ENCODE results near the gene ABLIM2. TPM values are rescaled to one million over a fixed set of nuclear protein-coding genes. Genes with fewer than 3 reads are reported as not detected.

ABLIM2 gene
- total and polyA plus RNA-seq, 2 of the 8 experiments (the other 6 are each of a cell fraction or from before 2014, with no cell fraction given) = 2.8 to 3.0 TPM

DNA sequence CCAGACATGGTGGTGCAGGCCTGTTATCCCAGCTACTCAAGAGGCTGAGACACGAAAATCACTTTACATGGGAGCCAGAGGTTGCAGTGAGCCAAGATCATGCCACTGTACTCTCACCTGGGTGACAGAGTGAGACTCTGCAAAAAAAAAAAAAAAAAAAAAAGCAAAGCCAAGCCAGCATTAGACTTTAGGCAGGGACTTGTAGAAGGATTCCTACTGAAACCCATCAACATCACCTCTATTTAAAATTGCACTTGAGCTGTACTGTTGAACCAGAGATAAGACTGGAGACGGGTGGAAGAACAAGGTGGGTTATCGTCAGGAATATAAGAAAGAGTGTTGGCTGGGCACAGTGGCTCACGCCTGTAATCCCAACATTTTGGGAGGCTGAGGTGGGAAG, 203.2 kb downstream of the ABLIM2 start:
- Histone ChIP-seq H3K18ac (ENCODE audit: extremely low read depth, low read length) (no peak overlapping the region), H3K4me3 (ENCODE audit: extremely low read depth in 1 of 4, insufficient read depth in 2 of 4, low read depth in 3 of 4, low read length in 4 of 4) (no peak overlapping the region), H3K79me1 (ENCODE audit: low read depth, low read length) (no peaks in the 10 kb centered on the region), H2AK5ac (ENCODE audit: low read depth, low read length) (no peak overlapping the region), H2AFZ (ENCODE audit: low read length) (no peak overlapping the region), H2BK5ac (ENCODE audit: low read depth, low read length) (no peak overlapping the region), H3K4me2 (ENCODE audit: insufficient read depth in 1 of 2, low read depth in 2 of 2, low read length in 2 of 2) (no peak overlapping the region), H3K9ac (replicated peaks in 1 of 4; ENCODE audit: extremely low read depth in 1 of 4, low read depth in 3 of 4, low read length in 3 of 4) (no peak overlapping the region), H2BK120ac (replicated peaks; ENCODE audit: low read depth, low read length) (no peak overlapping the region), H2BK20ac (ENCODE audit: low read length) (no peak overlapping the region), H4K20me1 (replicated peaks in 1 of 2; ENCODE audit: control insufficient read depth in 1 of 2, insufficient read depth in 2 of 2, low read length in 2 of 2) (no peaks in the 10 kb centered on the region), H3K23me2 (ENCODE audit: low read depth, low read length) (no peaks in the 10 kb centered on the region), H2BK15ac (ENCODE audit: low read length) (no peak overlapping the region), H3K9me3 (ENCODE audit: insufficient read depth in 2 of 2, low read depth in 1 of 2, low read length in 1 of 2) (no peaks in the 10 kb centered on the region), H2BK12ac (ENCODE audit: low read depth, low read length) (no peak overlapping the region), H3K79me2 (ENCODE audit: control insufficient read depth in 1 of 2, insufficient read depth in 2 of 2, low read length in 2 of 2) (no peaks in the 10 kb centered on the region), H4K5ac (ENCODE audit: insufficient read length, low read depth, low read length) (no peak overlapping the region), H3K23ac (ENCODE audit: insufficient read length) (no peak overlapping the region), H3K4ac (replicated peaks; ENCODE audit: insufficient read length, low read depth, low read length) (no peak overlapping the region), H3K36me3 (ENCODE audit: control insufficient read depth in 2 of 4, insufficient read depth in 4 of 4, low read length in 3 of 4) (no peaks in the 10 kb centered on the region), H3K14ac (ENCODE audit: insufficient read length) (no peak overlapping the region), H3K27me3 (replicated peaks in 1 of 4; ENCODE audit: control insufficient read depth in 3 of 4, extremely low read depth in 1 of 4, insufficient read depth in 3 of 4, low read length in 3 of 4) (no peaks in the 10 kb centered on the region), H4K91ac (replicated peaks; ENCODE audit: insufficient read length, low read length) (no peak overlapping the region), H3K4me1 (replicated peaks in 1 of 4; ENCODE audit: control insufficient read depth in 3 of 4, insufficient read depth in 4 of 4, low read length in 3 of 4) (peaks cover 2 to 3% (median 2%) of the 10 kb centered on the region in 4 experiments; a peak in 3 of 7 replicates), H3K56ac (replicated peaks; ENCODE audit: insufficient read length, low read depth, low read length) (no peak overlapping the region), H3K27ac (ENCODE audit: low read depth, low read length) (no peak overlapping the region), H4K8ac (ENCODE audit: extremely low read depth, insufficient read depth, low read length) (no peak overlapping the region)
- WGBS, 2 experiments (ENCODE audit: extremely low coverage in 1 of 2, insufficient coverage in 1 of 2, insufficient read length in 1 of 2, insufficient replicate concordance in 2 of 2, low coverage in 1 of 2, low lambda C conversion rate in 2 of 2, missing lambda C conversion rate in 1 of 2) = 91% methylated on average over 4 of the region's 4 CpGs; no CpG with 5 or more reads in 1 of the 2 experiments
- no peak for DNase-seq (ENCODE audit: low read depth in 1 of 2, low spot score in 2 of 2)
- POLR2A ChIA-PET (ENCODE audit: partially characterized antibody) = interaction anchor here (1.0 kb wide), 1 partner anchor 9 kb away, joined by 3 read pairs; no protein-coding TSS in a partner anchor
- no peak for FAIRE-seq
- CTCF ChIA-PET (ENCODE audit: partially characterized antibody) = interaction anchor here (2.1 to 2.3 kb wide), 2 partner anchors 10 to 13 kb away, joined by 5 to 7 read pairs; no protein-coding TSS in a partner anchor
- TF ChIP-seq POU5F1 (IDR thresholded peaks at IDR 0.05; ENCODE audit: low read depth, low read length) (no peak), RXRA (IDR thresholded peaks at IDR 0.05; ENCODE audit: insufficient read depth, low read depth, low read length) (no peak), SP4 (IDR thresholded peaks at IDR 0.05; ENCODE audit: low read length) (no peak), HDAC6 (IDR thresholded peaks at IDR 0.05; ENCODE audit: low read depth, low read length) (no peak), RBBP5 (IDR thresholded peaks at IDR 0.05; ENCODE audit: borderline replicate concordance, low read depth, low read length) (no peak), KDM4A (IDR thresholded peaks at IDR 0.05; ENCODE audit: low read depth, low read length, severe bottlenecking) (no peak), GTF2F1 (IDR thresholded peaks at IDR 0.05; ENCODE audit: borderline replicate concordance, low read depth, low read length) (no peak), CTBP2 (IDR thresholded peaks at IDR 0.05; ENCODE audit: borderline replicate concordance, insufficient read depth, insufficient read length, low read length) (no peak), PHF8 (conservative IDR thresholded peaks at IDR 0.05; ENCODE audit: low read depth, low read length) (no peak)
- TF ChIP-seq, protein P1, sequence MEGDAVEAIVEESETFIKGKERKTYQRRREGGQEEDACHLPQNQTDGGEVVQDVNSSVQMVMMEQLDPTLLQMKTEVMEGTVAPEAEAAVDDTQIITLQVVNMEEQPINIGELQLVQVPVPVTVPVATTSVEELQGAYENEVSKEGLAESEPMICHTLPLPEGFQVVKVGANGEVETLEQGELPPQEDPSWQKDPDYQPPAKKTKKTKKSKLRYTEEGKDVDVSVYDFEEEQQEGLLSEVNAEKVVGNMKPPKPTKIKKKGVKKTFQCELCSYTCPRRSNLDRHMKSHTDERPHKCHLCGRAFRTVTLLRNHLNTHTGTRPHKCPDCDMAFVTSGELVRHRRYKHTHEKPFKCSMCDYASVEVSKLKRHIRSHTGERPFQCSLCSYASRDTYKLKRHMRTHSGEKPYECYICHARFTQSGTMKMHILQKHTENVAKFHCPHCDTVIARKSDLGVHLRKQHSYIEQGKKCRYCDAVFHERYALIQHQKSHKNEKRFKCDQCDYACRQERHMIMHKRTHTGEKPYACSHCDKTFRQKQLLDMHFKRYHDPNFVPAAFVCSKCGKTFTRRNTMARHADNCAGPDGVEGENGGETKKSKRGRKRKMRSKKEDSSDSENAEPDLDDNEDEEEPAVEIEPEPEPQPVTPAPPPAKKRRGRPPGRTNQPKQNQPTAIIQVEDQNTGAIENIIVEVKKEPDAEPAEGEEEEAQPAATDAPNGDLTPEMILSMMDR (IDR thresholded peaks at IDR 0.05; ENCODE audit: control extremely low read depth in 1 of 3, insufficient read depth in 1 of 3, low read depth in 1 of 3, low read length in 3 of 3) = no peak
- TF ChIP-seq, protein P2, sequence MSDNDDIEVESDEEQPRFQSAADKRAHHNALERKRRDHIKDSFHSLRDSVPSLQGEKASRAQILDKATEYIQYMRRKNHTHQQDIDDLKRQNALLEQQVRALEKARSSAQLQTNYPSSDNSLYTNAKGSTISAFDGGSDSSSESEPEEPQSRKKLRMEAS (IDR thresholded peaks at IDR 0.05) = no peak

All from H1 (cell line).